ENCODE results near the gene APBB1. TPM values are rescaled to one million over a fixed set of nuclear protein-coding genes. Genes with fewer than 3 reads are reported as not detected.
"Not testable (repeated sequence)": the region's sequence is repeated elsewhere in the genome, so short reads cannot be mapped to it uniquely, and the experiment has no call there.

The APBB1 gene
- total RNA-seq, 1 donor from 2014 or later: 90.0 TPM

- TF ChIP-seq, protein P1, sequence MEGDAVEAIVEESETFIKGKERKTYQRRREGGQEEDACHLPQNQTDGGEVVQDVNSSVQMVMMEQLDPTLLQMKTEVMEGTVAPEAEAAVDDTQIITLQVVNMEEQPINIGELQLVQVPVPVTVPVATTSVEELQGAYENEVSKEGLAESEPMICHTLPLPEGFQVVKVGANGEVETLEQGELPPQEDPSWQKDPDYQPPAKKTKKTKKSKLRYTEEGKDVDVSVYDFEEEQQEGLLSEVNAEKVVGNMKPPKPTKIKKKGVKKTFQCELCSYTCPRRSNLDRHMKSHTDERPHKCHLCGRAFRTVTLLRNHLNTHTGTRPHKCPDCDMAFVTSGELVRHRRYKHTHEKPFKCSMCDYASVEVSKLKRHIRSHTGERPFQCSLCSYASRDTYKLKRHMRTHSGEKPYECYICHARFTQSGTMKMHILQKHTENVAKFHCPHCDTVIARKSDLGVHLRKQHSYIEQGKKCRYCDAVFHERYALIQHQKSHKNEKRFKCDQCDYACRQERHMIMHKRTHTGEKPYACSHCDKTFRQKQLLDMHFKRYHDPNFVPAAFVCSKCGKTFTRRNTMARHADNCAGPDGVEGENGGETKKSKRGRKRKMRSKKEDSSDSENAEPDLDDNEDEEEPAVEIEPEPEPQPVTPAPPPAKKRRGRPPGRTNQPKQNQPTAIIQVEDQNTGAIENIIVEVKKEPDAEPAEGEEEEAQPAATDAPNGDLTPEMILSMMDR (conservative IDR thresholded peaks at IDR 0.05): no peak
- H3K27me3 Mint-ChIP-seq (ENCODE audit: low read depth): no peaks in the 10 kb centered on the region
- peaks cover 11% of the 10 kb centered on the region for H3K4me1 Mint-ChIP-seq
- H3K27ac Mint-ChIP-seq (ENCODE audit: unreplicated experiment): no peak overlapping the region
- H3K9me3 Mint-ChIP-seq: no peaks in the 10 kb centered on the region
- no peak overlapping the region for H3K4me3 Mint-ChIP-seq
- DNase-seq (ENCODE audit: low read depth, low spot score): no peak
- peaks cover 9% of the 10 kb centered on the region for H3K36me3 Mint-ChIP-seq (ENCODE audit: low read depth)
Observed at GRCh38 chr11:6397636-6398035, 21.3 kb downstream of the APBB1 start.

DNA sequence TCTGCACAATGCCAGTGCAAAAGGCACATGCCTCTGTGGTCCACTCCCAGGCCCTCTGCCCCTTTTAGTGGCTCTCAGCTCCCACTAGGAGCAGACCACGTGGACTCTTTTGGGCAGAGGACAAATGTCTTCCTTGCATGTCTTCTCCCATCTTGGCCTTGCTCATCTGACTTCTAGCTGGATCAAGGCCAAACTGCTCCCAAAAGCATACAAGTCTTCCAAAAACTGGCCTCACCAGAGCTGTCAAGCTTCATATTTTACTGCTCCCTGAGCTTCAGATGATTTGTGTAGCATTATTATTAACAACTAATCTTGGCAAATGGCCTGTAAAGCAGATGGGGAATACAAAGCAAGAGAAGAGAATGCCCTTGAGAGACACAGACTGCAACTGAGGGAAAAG lies 21.7 kb downstream of the APBB1 start:
- H3K9me3 Mint-ChIP-seq: no peaks in the 10 kb centered on the region
- peaks cover 7% of the 10 kb centered on the region for H3K36me3 Mint-ChIP-seq (ENCODE audit: low read depth)
- no peaks in the 10 kb centered on the region for H3K27me3 Mint-ChIP-seq (ENCODE audit: low read depth)
- no peak for DNase-seq (ENCODE audit: low read depth, low spot score)
- peaks cover 12% of the 10 kb centered on the region for H3K4me1 Mint-ChIP-seq
- no peak overlapping the region for H3K27ac Mint-ChIP-seq (ENCODE audit: unreplicated experiment)
- no peak overlapping the region for H3K4me3 Mint-ChIP-seq
- TF ChIP-seq, protein P1 (conservative IDR thresholded peaks at IDR 0.05): no peak

GRCh38 chr11:6395470-6396060 lies 23.3 kb downstream of the APBB1 start:
- TF ChIP-seq, protein P1 (conservative IDR thresholded peaks at IDR 0.05): no peak
- no peaks in the 10 kb centered on the region for H3K9me3 Mint-ChIP-seq
- no peak overlapping the region for H3K27ac Mint-ChIP-seq (ENCODE audit: unreplicated experiment)
- peaks cover 19% of the 10 kb centered on the region for H3K4me1 Mint-ChIP-seq
- no peaks in the 10 kb centered on the region for H3K27me3 Mint-ChIP-seq (ENCODE audit: low read depth)
- peaks cover 6% of the 10 kb centered on the region for H3K36me3 Mint-ChIP-seq (ENCODE audit: low read depth)
- no peak for DNase-seq (ENCODE audit: low read depth, low spot score)
- no peak overlapping the region for H3K4me3 Mint-ChIP-seq

GRCh38 chr11:6393989-6394670 lies 24.8 kb downstream of the APBB1 start:
- H3K27me3 Mint-ChIP-seq (ENCODE audit: low read depth): no peaks in the 10 kb centered on the region

GRCh38 chr11:6392251-6392650 lies 26.6 kb downstream of the APBB1 start:
- peak overlapping the region; percentile 74 for H3K4me3 Mint-ChIP-seq
- H3K9me3 Mint-ChIP-seq; DNase-seq (ENCODE audit: low read depth, low spot score); H3K27me3 Mint-ChIP-seq (ENCODE audit: low read depth); H3K27ac Mint-ChIP-seq (ENCODE audit: unreplicated experiment); H3K36me3 Mint-ChIP-seq (ENCODE audit: low read depth): not testable (repeated sequence)
- H3K4me1 Mint-ChIP-seq: peaks cover 23% of the 10 kb centered on the region

More at GRCh38 chr11:6393989-6394670, 24.8 kb downstream of the APBB1 start:
- Mint-ChIP-seq H3K4me3 (peak overlapping the region; percentile 74), H3K27ac (ENCODE audit: unreplicated experiment) (no peak overlapping the region), H3K36me3 (ENCODE audit: low read depth) (peaks cover 2% of the 10 kb centered on the region), H3K9me3 (no peaks in the 10 kb centered on the region), H3K4me1 (peaks cover 29% of the 10 kb centered on the region)
- DNase-seq (ENCODE audit: low read depth, low spot score): no peak
- TF ChIP-seq, protein P1 (conservative IDR thresholded peaks at IDR 0.05): no peak

- no peak for DNase-seq (ENCODE audit: low read depth, low spot score)
- Mint-ChIP-seq H3K27ac (ENCODE audit: unreplicated experiment) (peak overlapping the region; percentile 57), H3K36me3 (ENCODE audit: low read depth) (no peaks in the 10 kb centered on the region), H3K4me3 (peak overlapping the region; percentile 93), H3K27me3 (ENCODE audit: low read depth) (no peaks in the 10 kb centered on the region), H3K4me1 (peaks cover 23% of the 10 kb centered on the region), H3K9me3 (no peaks in the 10 kb centered on the region)
- TF ChIP-seq, protein P1 (conservative IDR thresholded peaks at IDR 0.05): no peak
Observed at GRCh38 chr11:6391537-6392134, 27.3 kb downstream of the APBB1 start.
